Muscle layer of duodenum (tissue), 2 donors: ENCODE measurements around the gene KHDC4.
"Not testable (repeated sequence)": the region's sequence is repeated elsewhere in the genome, so short reads cannot be mapped to it uniquely, and the experiment has no call there.

Experiments
- H3K27ac ChIP-seq: one replicate; pipeline ENCODE4 v1.7.0; 2013; ENCODE audit warnings: mild to moderate bottlenecking, low read length
- H3K27me3 ChIP-seq: one replicate; pipeline ENCODE4 v1.7.0; 2013; ENCODE audit warnings: low read depth, mild to moderate bottlenecking, control low read depth, low read length
- H3K36me3 ChIP-seq, 2 donors: one replicate each; pipeline ENCODE4 v1.7.0; 2013; ENCODE audit warnings: low read length in 2 of 2, control low read depth in 1 of 2, mild to moderate bottlenecking in 1 of 2; ENCODE audit not compliant: insufficient read depth in 2 of 2, control insufficient read depth in 1 of 2
- H3K4me1 ChIP-seq, 2 donors: one replicate each; pipeline ENCODE4 v1.7.0; 2013; ENCODE audit warnings: low read length in 2 of 2, mild to moderate bottlenecking in 2 of 2, control low read depth in 1 of 2, moderate library complexity in 1 of 2; ENCODE audit not compliant: insufficient read depth in 2 of 2, control insufficient read depth in 1 of 2
- H3K4me3 ChIP-seq, 2 donors: one replicate each; pipeline ENCODE4 v1.7.0; 2013; ENCODE audit warnings: low read length in 2 of 2, low read depth in 1 of 2, mild to moderate bottlenecking in 1 of 2
- H3K9me3 ChIP-seq, 2 donors: one replicate each; pipeline ENCODE4 v1.7.0; 2013; ENCODE audit warnings: low read length in 2 of 2, control low read depth in 1 of 2, mild to moderate bottlenecking in 1 of 2; ENCODE audit not compliant: control insufficient read depth in 1 of 2
- donor health status: healthy.

KHDC4 gene

DNA sequence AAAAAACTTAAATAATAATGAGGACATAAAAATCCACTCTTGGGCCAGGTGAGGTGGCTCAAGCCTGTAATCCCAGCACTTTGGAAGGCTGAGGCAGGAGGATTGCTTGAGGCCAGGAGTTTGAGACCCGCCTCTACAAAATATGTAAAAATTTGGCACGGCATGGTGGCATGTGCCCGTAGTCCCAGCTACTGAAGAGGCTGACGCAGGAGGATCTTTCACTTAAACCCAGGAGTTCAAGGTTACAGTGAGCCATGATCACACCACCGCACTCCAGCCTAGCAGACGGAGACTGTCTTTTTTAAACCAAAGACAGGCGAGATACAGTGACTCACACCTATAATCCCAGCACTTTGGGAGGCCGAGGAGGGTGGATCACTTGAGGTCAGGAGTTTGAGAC is 37.7 kb downstream of the KHDC4 start:
- H3K27me3 ChIP-seq, H3K4me3 ChIP-seq, H3K9me3 ChIP-seq, H3K27ac ChIP-seq, H3K4me1 ChIP-seq: not testable (repeated sequence)
- H3K36me3 ChIP-seq: peaks cover 27 to 50% of the 10 kb centered on the region in 2 donors

DNA sequence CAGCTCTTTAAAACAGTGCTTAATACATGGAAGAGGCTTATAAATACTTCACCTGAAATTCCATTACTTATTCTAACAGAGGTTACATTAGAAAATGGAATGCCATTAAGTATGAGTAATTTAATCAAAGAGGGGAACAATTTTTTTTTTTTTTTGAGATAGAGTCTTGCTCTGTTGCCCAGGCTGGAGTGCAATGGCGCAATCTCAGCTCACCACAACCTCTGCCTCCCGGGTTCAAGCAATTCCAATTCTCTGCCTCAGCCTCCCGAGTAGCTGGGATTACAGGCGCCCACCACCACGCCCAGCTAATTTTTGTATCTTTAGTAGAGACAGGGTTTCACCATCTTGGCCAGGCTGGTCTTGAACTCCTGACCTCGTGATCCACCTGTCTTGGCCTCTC is 38.6 kb downstream of the KHDC4 start:
- H3K9me3 ChIP-seq, H3K27ac ChIP-seq: not testable (repeated sequence)

DNA sequence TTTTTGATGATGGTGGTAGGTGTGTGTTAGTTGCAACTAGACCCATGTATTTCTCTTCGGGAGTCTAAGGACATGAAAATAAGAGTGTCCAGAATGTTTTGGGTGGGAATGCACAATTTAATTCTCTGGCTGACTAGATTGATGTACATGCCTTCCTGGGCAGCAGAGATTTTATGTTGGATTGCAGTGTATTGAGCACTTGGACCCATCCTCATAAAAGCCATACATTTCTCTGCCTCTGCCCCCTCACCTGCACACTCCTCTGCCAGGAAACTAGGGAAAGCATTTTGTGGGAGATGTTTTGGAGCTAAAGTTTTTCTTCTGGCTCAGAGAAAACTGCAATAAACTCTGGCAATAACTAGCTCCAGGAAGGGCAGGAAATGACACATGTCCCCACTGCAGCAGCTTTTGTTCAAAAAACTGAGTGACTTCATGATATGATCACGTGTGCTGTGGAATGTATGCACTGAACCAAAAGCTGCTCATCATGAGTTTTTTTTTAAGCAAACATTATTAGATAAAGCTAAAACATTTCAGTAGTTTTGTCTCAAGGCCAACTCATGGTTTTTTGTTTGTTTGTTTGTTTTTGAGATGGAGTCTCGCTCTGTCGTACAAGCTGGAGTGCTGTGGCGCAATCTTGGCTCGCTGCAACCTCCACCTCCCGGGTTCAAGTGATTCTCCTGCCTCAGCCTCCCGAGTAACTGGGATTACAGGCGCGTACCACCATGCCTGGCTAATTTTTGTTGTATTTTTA is 40.6 kb downstream of the KHDC4 start:
- Histone ChIP-seq H3K4me3 (no peak overlapping the region), H3K27ac (peak overlapping the region; percentile 62), H3K4me1 (no peaks in the 10 kb centered on the region), H3K9me3 (no peaks in the 10 kb centered on the region), H3K27me3 (no peaks in the 10 kb centered on the region), H3K36me3 (peaks cover 5 to 28% of the 10 kb centered on the region in 2 donors)

More for the DNA sequence above, 38.6 kb downstream of the KHDC4 start:
- not testable (repeated sequence) for H3K27me3 ChIP-seq, H3K4me3 ChIP-seq, H3K4me1 ChIP-seq
- H3K36me3 ChIP-seq: peaks cover 25 to 42% of the 10 kb centered on the region in 2 donors

- no peak overlapping the region for H3K4me3 ChIP-seq
- H3K27ac ChIP-seq: peak overlapping the region; percentile 62
- no peaks in the 10 kb centered on the region for H3K27me3 ChIP-seq
- H3K9me3 ChIP-seq: no peaks in the 10 kb centered on the region
- peaks cover 4 to 28% of the 10 kb centered on the region in 2 donors for H3K36me3 ChIP-seq
- no peaks in the 10 kb centered on the region for H3K4me1 ChIP-seq
Measured at GRCh38 chr1:155892796-155893195, 41.4 kb downstream of the KHDC4 start.

- Histone ChIP-seq H3K4me3 (no peak overlapping the region), H3K9me3 (no peaks in the 10 kb centered on the region), H3K4me1 (no peaks in the 10 kb centered on the region), H3K27ac (no peak overlapping the region), H3K27me3 (no peaks in the 10 kb centered on the region), H3K36me3 (peaks cover 0 to 17% of the 10 kb centered on the region in 2 donors)
Measured at GRCh38 chr1:155890251-155890650, 44.0 kb downstream of the KHDC4 start.

GRCh38 chr1:155889566-155889965 is 44.6 kb downstream of the KHDC4 start:
- Histone ChIP-seq H3K27me3 (no peaks in the 10 kb centered on the region), H3K9me3 (no peaks in the 10 kb centered on the region), H3K4me1 (no peaks in the 10 kb centered on the region), H3K27ac (no peak overlapping the region), H3K36me3 (peaks cover 0 to 17% of the 10 kb centered on the region in 2 donors), H3K4me3 (no peak overlapping the region)

GRCh38 chr1:155888481-155888880 is 45.7 kb downstream of the KHDC4 start:
- H3K4me3 ChIP-seq: no peak overlapping the region
- H3K27ac ChIP-seq: no peak overlapping the region
- H3K36me3 ChIP-seq: peaks cover 0 to 16% of the 10 kb centered on the region in 2 donors
- H3K27me3 ChIP-seq: no peaks in the 10 kb centered on the region
- no peaks in the 10 kb centered on the region for H3K4me1 ChIP-seq
- no peaks in the 10 kb centered on the region for H3K9me3 ChIP-seq

DNA sequence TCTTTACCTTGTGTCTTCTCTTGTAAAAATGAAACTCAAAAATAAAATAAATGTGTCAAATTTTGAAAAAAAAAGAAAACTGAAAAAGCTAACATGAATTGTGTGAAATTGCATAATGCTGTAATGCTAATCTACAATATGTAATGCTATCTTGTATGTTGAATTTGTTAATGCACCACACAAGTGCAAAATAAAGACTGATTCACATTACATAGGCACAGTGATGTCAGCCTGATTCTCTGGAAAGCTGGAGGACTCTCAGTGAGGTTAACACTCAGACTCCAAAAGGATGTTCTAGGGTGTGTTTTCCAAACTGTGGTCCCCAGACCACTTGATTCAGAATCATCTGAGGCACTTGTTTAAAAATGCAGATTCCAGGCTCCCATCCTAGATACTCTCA is 49.2 kb downstream of the KHDC4 start:
- no peak overlapping the region for H3K27ac ChIP-seq
- no peaks in the 10 kb centered on the region for H3K27me3 ChIP-seq
- no peak overlapping the region for H3K4me3 ChIP-seq
- no peaks in the 10 kb centered on the region for H3K9me3 ChIP-seq
- peaks cover 4 to 25% of the 10 kb centered on the region in 2 donors for H3K36me3 ChIP-seq
- no peaks in the 10 kb centered on the region for H3K4me1 ChIP-seq

- H3K27ac ChIP-seq: no peak overlapping the region
Measured at GRCh38 chr1:155884031-155884960, 49.9 kb downstream of the KHDC4 start.

GRCh38 chr1:155882766-155883165 is 51.4 kb downstream of the KHDC4 start:
- no peaks in the 10 kb centered on the region for H3K9me3 ChIP-seq
- no peaks in the 10 kb centered on the region for H3K27me3 ChIP-seq
- H3K36me3 ChIP-seq: peaks cover 4 to 19% of the 10 kb centered on the region in 2 donors
- no peak overlapping the region for H3K4me3 ChIP-seq
- no peaks in the 10 kb centered on the region for H3K4me1 ChIP-seq
- no peak overlapping the region for H3K27ac ChIP-seq

More at GRCh38 chr1:155884031-155884960, 49.9 kb downstream of the KHDC4 start:
- Histone ChIP-seq H3K9me3 (no peaks in the 10 kb centered on the region), H3K36me3 (peaks cover 4 to 19% of the 10 kb centered on the region in 2 donors), H3K27me3 (no peaks in the 10 kb centered on the region), H3K4me1 (no peaks in the 10 kb centered on the region), H3K4me3 (no peak overlapping the region)

DNA sequence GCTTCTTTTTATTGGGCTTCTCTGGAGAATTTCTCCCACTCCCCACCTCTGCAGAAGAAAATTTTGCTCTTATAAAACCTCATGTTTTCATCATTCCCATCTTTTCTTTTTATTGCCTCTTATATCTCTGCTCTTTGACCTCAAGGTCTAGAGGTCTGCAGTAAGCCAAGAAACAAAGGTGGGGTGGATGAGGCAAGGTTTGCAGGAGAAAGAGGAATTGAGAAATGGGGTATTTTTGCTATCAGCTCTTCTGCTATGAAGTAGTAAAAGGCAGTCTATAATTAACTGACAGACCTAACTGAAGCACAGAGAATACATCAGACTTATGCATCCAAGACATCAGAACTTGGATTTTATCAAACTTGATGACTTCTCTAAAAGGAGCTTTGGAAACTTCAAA is 52.0 kb downstream of the KHDC4 start:
- H3K27me3 ChIP-seq: no peaks in the 10 kb centered on the region
- peaks cover 4 to 19% of the 10 kb centered on the region in 2 donors for H3K36me3 ChIP-seq
- no peak overlapping the region for H3K4me3 ChIP-seq
- H3K4me1 ChIP-seq: no peaks in the 10 kb centered on the region
- H3K9me3 ChIP-seq: no peaks in the 10 kb centered on the region
- no peak overlapping the region for H3K27ac ChIP-seq
